K562 (cell line): ENCODE data around the gene KLHL12. TPM values are rescaled to one million over a fixed set of nuclear protein-coding genes. Genes with fewer than 3 reads are reported as not detected.

Experiments
- ATAC-seq: fragments of 200-7000 bp; cut with Tn5 transposase; 3 replicates; pipeline ENCODE4 v1.9.1; 2020; ENCODE audit warnings: moderate library complexity
- BruUV-seq: library from RNA; stranded (reverse); fragments of 400-500 nt; replicated peaks from 2 replicates; lab custom pipeline; 2021; lab: Mats Ljungman, UMichigan
- CTCF ChIA-PET: fragments of 300-600 bp; formaldehyde crosslinking; extraction: SDS; loops from one replicate; lab custom pipeline; 2021; ENCODE audit warnings: low intra/inter-chr PET ratio; lab: Yijun Ruan, JAX
- POLR2A ChIA-PET: fragments of 300-600, 350-650 bp; sonication (Branson Sonifier 250); formaldehyde crosslinking; extraction: SDS; loops from one replicate; lab custom pipeline; 2021; ENCODE audit warnings: antibody characterized with exemption, inconsistent platforms; lab: Yijun Ruan, JAX
- DNase-seq, 4 experiments: peaks; one replicate each; pipeline versions ENCODE4 v3.0.0 to v3.0.0-alpha.2; 2011 to 2018; ENCODE audit warnings: low spot score in 3 of 4, mixed read lengths in 3 of 4; ENCODE audit errors: extremely low read depth in 1 of 4
- FAIRE-seq: peaks from 2 replicates; lab custom pipeline; 2011; peaks lifted over from hg19 to GRCh38; lab: Jason Lieb, UNC
- H2AFZ ChIP-seq: 2 replicates; pipeline ENCODE4 v1.6.0; 2011; ENCODE audit warnings: low read depth, low read length, control low read depth, inconsistent platforms
- H3K27ac ChIP-seq: fragments of 200-600 bp; 3 replicates; pipeline ENCODE4 v1.8.0; 2011; ENCODE audit warnings: low read depth, mild to moderate bottlenecking, control low read depth, inconsistent platforms, low read length, moderate library complexity, mixed read lengths; ENCODE audit errors: extremely low read depth
- H3K27me3 ChIP-seq, 2 experiments: fragments of 300-600 bp in 1 of 2; 2 replicates in 1 of 2; 3 replicates in 1 of 2; pipeline versions ENCODE4 v1.6.0 to v1.8.0; 2011; ENCODE audit warnings: inconsistent platforms in 2 of 2, low read length in 2 of 2, mild to moderate bottlenecking in 1 of 2, mixed read lengths in 1 of 2, moderate library complexity in 1 of 2; ENCODE audit not compliant: control insufficient read depth in 2 of 2, insufficient read depth in 2 of 2
- H3K36me3 ChIP-seq: fragments of 300-600 bp; 3 replicates; pipeline ENCODE4 v1.8.0; 2011; ENCODE audit warnings: mild to moderate bottlenecking, low read length, inconsistent platforms; ENCODE audit not compliant: control insufficient read depth, insufficient read depth
- H3K4me1 ChIP-seq, 2 experiments: fragments of 200-600 bp in 1 of 2; replicated peaks in 1 of 2; 2 replicates in 1 of 2; 3 replicates in 1 of 2; pipeline versions ENCODE4 v1.5.1 to v1.8.0; 2011; ENCODE audit warnings: inconsistent platforms in 2 of 2, low read length in 2 of 2, mild to moderate bottlenecking in 1 of 2, mixed read lengths in 1 of 2, moderate library complexity in 1 of 2; ENCODE audit not compliant: control insufficient read depth in 2 of 2, insufficient read depth in 2 of 2
- H3K4me2 ChIP-seq: 2 replicates; pipeline ENCODE4 v1.6.1; 2011; ENCODE audit warnings: low read length, control low read depth, inconsistent platforms, mixed read lengths; ENCODE audit not compliant: insufficient read depth
- H3K4me3 ChIP-seq: fragments of 200-600 bp; sonication (generic), shearing (Covaris generic); 2 replicates; pipeline ENCODE4 v1.5.1; 2016; ENCODE audit warnings: control low read depth, inconsistent platforms
- H3K79me2 ChIP-seq: fragments of 200-600 bp; 3 replicates; pipeline ENCODE4 v1.8.0; 2011; ENCODE audit warnings: low read length, inconsistent platforms; ENCODE audit not compliant: control insufficient read depth, insufficient read depth
- H3K9ac ChIP-seq, 2 experiments: 2 replicates each; pipeline versions ENCODE4 v1.6.0 to v1.6.1; 2011; ENCODE audit warnings: low read depth in 2 of 2, low read length in 2 of 2, control low read depth in 1 of 2, inconsistent platforms in 1 of 2, mild to moderate bottlenecking in 1 of 2, mixed read lengths in 1 of 2; ENCODE audit not compliant: insufficient read depth in 1 of 2
- H3K9me1 ChIP-seq: one replicate; pipeline ENCODE4 v1.6.0; 2011; ENCODE audit warnings: inconsistent platforms, mild to moderate bottlenecking, low read length, moderate library complexity; ENCODE audit not compliant: control insufficient read depth, insufficient read depth
- H3K9me3 ChIP-seq: replicated peaks from 2 replicates; pipeline ENCODE4 v1.5.1; 2011; ENCODE audit warnings: low read depth, low read length, inconsistent platforms; ENCODE audit not compliant: control insufficient read depth, insufficient read depth
- H4K20me1 ChIP-seq: replicated peaks from 2 replicates; pipeline ENCODE4 v1.6.1; 2011; ENCODE audit warnings: low read length, inconsistent platforms, mixed read lengths; ENCODE audit not compliant: control insufficient read depth, insufficient read depth
- CHCHD3 ChIP-seq: fragments of 250-450 bp; sonication (Bioruptor Pico); IDR thresholded peaks from 2 replicates; pipeline ENCODE4 v2.1.2; 2022; ENCODE audit warnings: mild to moderate bottlenecking
- CREBBP ChIP-seq: IDR thresholded peaks from one replicate; pipeline ENCODE4 v1.6.1; 2012; ENCODE audit warnings: low read depth, mild to moderate bottlenecking, control low read depth, inconsistent platforms, low read length
- NELFE ChIP-seq: IDR thresholded peaks from 2 replicates; pipeline ENCODE4 v1.6.1; 2011; ENCODE audit warnings: mild to moderate bottlenecking; ENCODE audit not compliant: insufficient read depth, insufficient read length
- POU5F1 ChIP-seq: fragments of 150-350 bp; IDR thresholded peaks from 2 replicates; pipeline ENCODE4 v1.6.1; 2014; ENCODE audit warnings: borderline replicate concordance, low read length, low read depth, mild to moderate bottlenecking; ENCODE audit not compliant: partially characterized antibody
- ZFX ChIP-seq: sonication (generic); formaldehyde crosslinking; IDR thresholded peaks from 2 replicates; pipeline ENCODE4 v1.8.0; 2022; ENCODE audit warnings: mild to moderate bottlenecking, missing genetic modification reagents, moderate library complexity
- WGBS: fragments of 100-300 bp; shearing (Covaris generic); methylation state at CpG from one replicate; pipeline ENCODE4 v1.1.6; 2016; ENCODE audit warnings: low coverage, mixed read lengths; ENCODE audit not compliant: insufficient coverage; ENCODE audit errors: missing lambda C conversion rate; 5-methylcytosine and 5-hydroxymethylcytosine counted together
- in situ Hi-C: fragments of 300-500 bp; cut with MboI; formaldehyde crosslinking; loops from 4 replicates; pipeline ENCODE4 v1.15.0; 2018; ENCODE audit warnings: inconsistent platforms, mixed read lengths
- intact Hi-C: fragments of 100-400 bp; cut with micrococcal nuclease; formaldehyde crosslinking; loops from 2 replicates; pipeline ENCODE4 v1.14.2; 2022
- polyA plus RNA-seq, 8 experiments: library from polyadenylated mRNA; depleted of rRNA in 4 of 8; stranded (reverse) in 5 of 8; unstranded in 3 of 8; fragments of >200 nt; fragmentation: Nextera tagmentation in 2 of 8; fragmentation: Illumina TruSeq in 1 of 8; extraction: Ambion mirVana in 2 of 8; extraction: Trizol in 1 of 8; gene quantifications; 2 replicates each; pipeline versions ENCODE4 v1.2.1 to v1.2.3, GENCODE V29; 2011 to 2014; ENCODE audit warnings: inconsistent platforms in 1 of 8, missing spikeins in 1 of 8
- total RNA-seq, 7 experiments: library from RNA; depleted of rRNA in 6 of 7; stranded (reverse); fragments of >200 nt in 6 of 7; fragmentation: Illumina TruSeq in 2 of 7; extraction: Trizol in 2 of 7; gene quantifications; 2 replicates each; pipeline versions ENCODE4 v1.2.1 to v1.2.3, GENCODE V29; 2011 to 2021; ENCODE audit warnings: low replicate concordance in 1 of 7

KLHL12 gene
- total and polyA plus RNA-seq, 9 of the 15 experiments (the other 6 are each of a cell fraction or from before 2014, with no cell fraction given) = 23.1 to 85.1 (median 35.0) TPM

GRCh38 chr1:202961220-202961880 lies 34.3 kb upstream of the KLHL12 start:
- no peak overlapping the region for H3K4me2 ChIP-seq
- TF ChIP-seq CHCHD3 (no peak), POU5F1 (no peak), ZFX (CRISPR knock-in tag) (no peak), CREBBP (no peak), NELFE (no peak)
- H3K27ac ChIP-seq = no peak overlapping the region
- in situ Hi-C loops (no loop called here), intact Hi-C loops (no loop called here)
- CTCF ChIA-PET = no interaction called here
- WGBS = 64% methylated on average over 5 of the region's 5 CpGs
- ATAC-seq (no peak), FAIRE-seq (no peak), DNase-seq (no peak)
- BruUV-seq = no TSS peak
- H2AFZ ChIP-seq = no peak overlapping the region
- peaks cover 23 to 25% of the 10 kb centered on the region in 2 experiments for H3K4me1 ChIP-seq
- H3K9ac ChIP-seq = peak overlapping the region in 1 of 2 experiments; percentile 15; a peak in 1 of 4 replicates
- H3K27me3 ChIP-seq = no peaks in the 10 kb centered on the region
- no peaks in the 10 kb centered on the region for H3K9me1 ChIP-seq
- H4K20me1 ChIP-seq = no peaks in the 10 kb centered on the region
- POLR2A ChIA-PET = interaction anchor here (0.6 to 2.3 kb wide), 3 partner anchors 10 to 366 kb away, joined by 3 to 11 read pairs (median 4); no protein-coding TSS in a partner anchor
- H3K9me3 ChIP-seq = no peaks in the 10 kb centered on the region
- H3K36me3 ChIP-seq = peaks cover 52% of the 10 kb centered on the region
- H3K4me3 ChIP-seq = no peak overlapping the region
- H3K79me2 ChIP-seq = peaks cover 21% of the 10 kb centered on the region
